ENCODE measurements around the gene S1PR4.

GRCh38 chr19:3210347-3211017 is 31.9 kb downstream of the S1PR4 start:
- TF ChIP-seq, protein P1, sequence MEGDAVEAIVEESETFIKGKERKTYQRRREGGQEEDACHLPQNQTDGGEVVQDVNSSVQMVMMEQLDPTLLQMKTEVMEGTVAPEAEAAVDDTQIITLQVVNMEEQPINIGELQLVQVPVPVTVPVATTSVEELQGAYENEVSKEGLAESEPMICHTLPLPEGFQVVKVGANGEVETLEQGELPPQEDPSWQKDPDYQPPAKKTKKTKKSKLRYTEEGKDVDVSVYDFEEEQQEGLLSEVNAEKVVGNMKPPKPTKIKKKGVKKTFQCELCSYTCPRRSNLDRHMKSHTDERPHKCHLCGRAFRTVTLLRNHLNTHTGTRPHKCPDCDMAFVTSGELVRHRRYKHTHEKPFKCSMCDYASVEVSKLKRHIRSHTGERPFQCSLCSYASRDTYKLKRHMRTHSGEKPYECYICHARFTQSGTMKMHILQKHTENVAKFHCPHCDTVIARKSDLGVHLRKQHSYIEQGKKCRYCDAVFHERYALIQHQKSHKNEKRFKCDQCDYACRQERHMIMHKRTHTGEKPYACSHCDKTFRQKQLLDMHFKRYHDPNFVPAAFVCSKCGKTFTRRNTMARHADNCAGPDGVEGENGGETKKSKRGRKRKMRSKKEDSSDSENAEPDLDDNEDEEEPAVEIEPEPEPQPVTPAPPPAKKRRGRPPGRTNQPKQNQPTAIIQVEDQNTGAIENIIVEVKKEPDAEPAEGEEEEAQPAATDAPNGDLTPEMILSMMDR (conservative IDR thresholded peaks at IDR 0.05; ENCODE audit: low read depth, low read length): peak; percentile 54
- TF ChIP-seq EZH2phosphoT487 (IDR thresholded peaks at IDR 0.05; ENCODE audit: borderline replicate concordance, low read length): no peak
